GM21619 (cell line): Measurements from ENCODE around the gene DRAP1.
"Not testable (repeated sequence)": the region's sequence is repeated elsewhere in the genome, so short reads cannot be mapped to it uniquely, and the experiment has no call there.

Source experiments
- ATAC-seq: cut with Tn5 transposase; IDR thresholded peaks from one replicate; pipeline ENCODE4 v1.9.1; 2021; ENCODE audit not compliant: unreplicated experiment

DRAP1 gene

DNA sequence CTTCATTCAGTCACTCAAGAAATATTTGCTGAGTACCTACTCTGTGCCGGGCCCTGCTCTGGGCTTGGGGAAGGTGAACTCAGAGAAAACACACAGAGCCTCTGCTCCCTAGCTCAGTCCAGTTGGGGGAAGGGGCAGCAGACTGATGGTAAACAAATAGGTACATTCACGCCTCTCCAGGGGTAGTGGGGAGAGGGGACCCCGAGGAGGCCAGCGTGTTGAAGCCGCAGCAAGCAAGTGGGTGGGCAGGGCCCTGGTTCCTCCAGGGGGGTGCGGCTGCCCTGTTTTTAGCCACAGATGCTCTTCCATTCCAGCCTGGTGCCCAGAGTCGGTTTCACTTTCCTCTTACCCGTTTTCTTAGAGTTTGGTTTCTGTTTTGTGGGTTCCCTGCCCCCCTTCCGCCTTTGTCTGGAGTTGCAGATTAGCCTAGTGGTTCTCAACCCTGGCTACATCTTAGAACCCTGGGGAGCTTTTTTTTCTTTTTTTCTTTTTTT lies 8.7 kb downstream of the DRAP1 start:
- ATAC-seq, result peak; percentile 58

- ATAC-seq, result no peak
These were observed 9.4 kb downstream of the DRAP1 start for GRCh38 chr11:65928667-65929066.

GRCh38 chr11:65931773-65932557 lies 12.7 kb downstream of the DRAP1 start:
- no peak for ATAC-seq

- no peak for ATAC-seq
These were observed 13.3 kb downstream of the DRAP1 start for GRCh38 chr11:65932558-65932919.

- ATAC-seq, result no peak
These were observed 14.8 kb downstream of the DRAP1 start for GRCh38 chr11:65934014-65934413.

GRCh38 chr11:65937766-65938165 lies 18.5 kb downstream of the DRAP1 start:
- no peak for ATAC-seq

- no peak for ATAC-seq
These were observed 22.6 kb downstream of the DRAP1 start for GRCh38 chr11:65941720-65942310.

DNA sequence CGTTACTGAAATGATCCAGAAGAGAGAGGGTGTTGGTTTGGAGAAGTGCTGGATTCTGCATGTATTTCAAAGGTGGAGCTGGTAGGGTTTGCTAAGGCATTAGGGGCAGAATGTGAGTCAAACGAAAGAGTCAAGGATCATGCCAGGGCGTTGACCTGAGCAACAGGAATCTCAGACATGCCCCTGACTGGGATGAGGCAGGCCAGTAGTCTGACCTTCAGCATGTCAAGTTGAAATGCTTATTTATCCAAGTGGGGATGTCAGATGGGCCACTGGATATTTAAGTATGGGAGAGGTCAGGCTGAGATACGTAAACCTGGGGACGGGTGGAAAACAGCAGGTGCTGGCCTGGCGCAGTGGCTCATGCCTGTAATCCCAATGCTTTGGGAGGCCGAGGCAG lies 23.3 kb downstream of the DRAP1 start:
- no peak for ATAC-seq

- no peak for ATAC-seq
These were observed 25.0 kb downstream of the DRAP1 start for GRCh38 chr11:65944191-65944590.

- no peak for ATAC-seq
These were observed 25.5 kb downstream of the DRAP1 start for GRCh38 chr11:65944767-65945166.

DNA sequence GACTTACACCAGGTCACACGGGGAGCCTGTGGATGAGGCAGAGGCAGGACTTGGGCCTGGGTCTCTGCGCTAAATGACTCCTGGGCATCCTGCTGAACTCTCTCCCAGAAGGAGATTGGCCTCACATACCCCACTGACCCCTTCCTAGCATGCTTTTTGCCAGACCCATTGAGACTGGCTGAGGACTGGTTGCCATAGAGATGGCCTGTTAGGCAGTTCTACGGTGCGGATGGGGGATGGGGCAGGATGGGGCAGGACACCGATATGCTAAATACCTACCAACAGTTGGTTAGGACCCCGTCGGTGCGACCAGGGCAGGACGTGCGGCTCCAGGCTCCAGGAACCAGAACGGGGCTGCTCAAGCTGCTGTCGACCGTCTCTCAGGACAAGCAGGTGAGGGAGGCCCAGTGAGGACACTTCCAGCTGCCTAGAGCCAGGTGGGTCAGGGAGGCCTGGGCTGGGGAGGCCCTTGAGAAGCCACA lies 26.2 kb downstream of the DRAP1 start, which contains the start of gene TSGA10IP:
TSS of gene TSGA10IP (plus strand) at position 51 of the 482 bp plus-strand sequence. CDS start at position 247, 196 bp downstream.
- ATAC-seq, result no peak

DNA sequence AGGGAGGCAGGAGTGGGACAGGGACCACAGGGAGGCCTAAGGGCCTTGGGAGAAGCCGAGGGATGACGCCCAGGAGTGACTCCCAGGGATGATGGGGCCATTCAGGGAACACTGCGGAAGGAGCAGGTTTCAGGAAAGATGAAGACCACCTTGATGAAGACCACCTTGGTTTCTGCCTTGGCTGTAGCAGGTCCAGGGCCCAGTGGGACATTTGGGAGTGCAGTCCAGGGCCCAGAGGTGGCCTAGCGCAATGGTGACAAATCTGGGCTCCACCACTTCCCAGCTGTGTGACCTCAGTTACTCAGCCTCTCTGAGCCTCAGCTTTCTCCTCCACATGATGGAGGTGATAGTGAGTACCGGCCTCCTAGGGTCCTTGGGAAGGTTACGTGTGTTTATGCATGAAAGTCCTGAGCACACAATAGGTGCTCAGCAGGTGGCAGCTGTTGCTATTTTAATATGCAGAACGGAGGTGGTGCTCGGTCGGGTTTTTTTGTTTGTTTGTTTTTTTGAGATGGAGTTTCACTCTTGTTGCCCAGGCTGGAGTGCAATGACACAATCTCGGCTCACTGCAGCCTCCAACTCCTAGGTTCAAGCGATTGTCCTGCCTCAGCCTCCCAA lies 26.8 kb downstream of the DRAP1 start:
- ATAC-seq, result no peak

DNA sequence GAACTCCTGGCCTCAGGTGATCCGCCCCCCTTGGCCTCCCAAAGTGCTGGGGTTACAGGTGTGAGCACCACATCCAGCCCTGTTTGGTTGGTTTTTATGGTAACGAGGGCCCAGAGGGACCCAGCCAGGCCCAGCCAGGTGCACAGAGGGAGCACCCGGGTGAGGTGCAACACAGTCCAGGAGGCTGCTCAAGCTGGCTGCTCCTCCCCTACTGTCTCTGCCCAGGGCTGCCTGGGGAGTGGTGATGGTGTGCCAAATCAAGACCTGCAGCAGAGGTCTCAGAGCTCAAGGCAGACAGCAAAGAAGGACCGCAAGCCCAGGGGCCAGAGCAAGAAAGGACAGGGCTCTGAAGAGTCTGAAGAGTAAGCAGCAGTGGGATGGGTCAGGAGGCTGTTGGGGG lies 27.4 kb downstream of the DRAP1 start:
- ATAC-seq, result no peak

- ATAC-seq, result no peak
These were observed 27.9 kb downstream of the DRAP1 start for GRCh38 chr11:65947133-65947532.

GRCh38 chr11:65947603-65948125 lies 28.4 kb downstream of the DRAP1 start:
- ATAC-seq, result no peak

GRCh38 chr11:65950711-65951110 lies 31.5 kb downstream of the DRAP1 start:
- not testable (repeated sequence) for ATAC-seq

GRCh38 chr11:65951641-65952040 lies 32.4 kb downstream of the DRAP1 start:
- ATAC-seq, result not testable (repeated sequence)

DNA sequence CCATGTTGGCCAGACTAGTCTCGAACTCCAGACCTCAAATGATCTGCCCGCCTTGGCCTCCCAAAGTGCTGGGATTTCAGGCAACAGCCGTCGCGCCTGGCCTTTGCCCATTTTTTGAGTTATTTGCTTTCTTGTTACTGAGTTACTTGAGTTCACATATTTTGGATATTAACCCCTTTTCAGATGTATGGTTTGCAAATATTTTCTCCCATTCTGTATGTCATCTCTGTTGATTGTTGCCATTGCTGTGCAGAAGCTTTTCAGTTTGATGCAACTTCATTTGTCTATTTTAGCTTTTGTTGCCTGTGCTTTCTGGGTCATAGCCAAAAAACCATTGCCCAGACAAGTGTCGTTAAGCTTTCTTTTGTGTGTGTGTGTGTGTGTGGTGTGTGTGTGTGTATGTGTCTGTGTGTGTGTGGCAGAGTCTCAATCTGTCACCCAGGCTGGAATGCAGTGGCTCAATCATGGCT lies 32.9 kb downstream of the DRAP1 start:
- no peak for ATAC-seq

GRCh38 chr11:65953471-65953870 lies 34.2 kb downstream of the DRAP1 start:
- no peak for ATAC-seq

- no peak for ATAC-seq
These were observed 35.5 kb downstream of the DRAP1 start for GRCh38 chr11:65954771-65955170.

- no peak for ATAC-seq
These were observed 39.1 kb downstream of the DRAP1 start for GRCh38 chr11:65958291-65958690.
